Measurements from ENCODE around the gene CST7. TPM values are rescaled to one million over a fixed set of nuclear protein-coding genes. Genes with fewer than 3 reads are reported as not detected.

Gene CST7
- total RNA-seq, 1 experiment from 2014 or later, result not detected

- no TSS peak for BruUV-seq (replicated peaks)
- Histone ChIP-seq H3K27me3 (replicated peaks; ENCODE audit: insufficient read depth, low read depth, low read length, poor library complexity) (peaks cover 3% of the 10 kb centered on the region), H3K4me3 (ENCODE audit: low read depth, low read length, poor library complexity, severe bottlenecking) (no peak overlapping the region), H3K9me3 (ENCODE audit: low read depth, low read length, poor library complexity, severe bottlenecking) (no peaks in the 10 kb centered on the region), H3K4me1 (ENCODE audit: insufficient read depth, low read length, poor library complexity, severe bottlenecking) (peaks cover 8% of the 10 kb centered on the region), H3K27ac (ENCODE audit: low read depth, low read length, poor library complexity, severe bottlenecking) (no peak overlapping the region), H3K36me3 (ENCODE audit: insufficient read depth, low read length, poor library complexity, severe bottlenecking) (no peaks in the 10 kb centered on the region)
- intact Hi-C loops (cut with micrococcal nuclease; ENCODE audit: unreplicated experiment), result loop anchor here (10.0 kb wide), 1 partner anchor 228 kb away; no protein-coding TSS in a partner anchor
- TF ChIP-seq CTCF (conservative IDR thresholded peaks at IDR 0.05; ENCODE audit: low read depth, low read length) (no peak), EZH2 (IDR thresholded peaks at IDR 0.05; ENCODE audit: borderline replicate concordance, low read depth, low read length, poor library complexity, severe bottlenecking) (no peak)
- ChIA-PET POLR2A (ENCODE audit: low non-redundant PET) (no interaction called here), CTCF (interaction anchor here (1.6 kb wide), 1 partner anchor 402 kb away, joined by 3 read pairs; no protein-coding TSS in a partner anchor)
- no peak for DNase-seq (ENCODE audit: low spot score)
Observed at GRCh38 chr20:24996449-24997377, 47.6 kb downstream of the CST7 start.

DNA sequence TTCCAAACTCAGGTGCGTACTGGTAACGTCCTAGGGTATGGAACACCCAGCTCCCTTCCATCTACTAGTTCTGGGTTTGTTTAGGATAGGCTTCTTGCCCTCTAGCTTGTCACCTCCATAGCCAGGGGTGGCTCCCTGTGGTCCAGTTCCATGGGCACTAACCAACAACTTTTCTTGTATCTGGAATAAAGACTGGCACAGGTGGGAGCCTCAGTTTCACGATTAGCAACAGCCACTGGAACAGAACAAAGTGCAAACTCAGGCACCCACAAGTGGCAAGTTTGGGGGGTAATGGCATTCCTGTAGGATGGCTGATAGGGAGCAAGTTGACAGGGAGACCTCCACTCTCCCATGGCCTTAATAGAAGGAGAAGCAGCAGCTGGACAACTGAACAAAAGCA is 49.1 kb downstream of the CST7 start:
- intact Hi-C loops (cut with micrococcal nuclease; ENCODE audit: unreplicated experiment), result loop anchor here (10.0 kb wide), 1 partner anchor 227 kb away; no protein-coding TSS in a partner anchor
- TF ChIP-seq EZH2 (IDR thresholded peaks at IDR 0.05; ENCODE audit: borderline replicate concordance, low read depth, low read length, poor library complexity, severe bottlenecking) (no peak), CTCF (conservative IDR thresholded peaks at IDR 0.05; ENCODE audit: low read depth, low read length) (no peak)
- Histone ChIP-seq H3K9me3 (ENCODE audit: low read depth, low read length, poor library complexity, severe bottlenecking) (peaks cover 3% of the 10 kb centered on the region), H3K27ac (ENCODE audit: low read depth, low read length, poor library complexity, severe bottlenecking) (no peak overlapping the region), H3K36me3 (ENCODE audit: insufficient read depth, low read length, poor library complexity, severe bottlenecking) (no peaks in the 10 kb centered on the region), H3K4me1 (ENCODE audit: insufficient read depth, low read length, poor library complexity, severe bottlenecking) (peaks cover 5% of the 10 kb centered on the region), H3K4me3 (ENCODE audit: low read depth, low read length, poor library complexity, severe bottlenecking) (no peak overlapping the region), H3K27me3 (replicated peaks; ENCODE audit: insufficient read depth, low read depth, low read length, poor library complexity) (peaks cover 3% of the 10 kb centered on the region)
- CTCF ChIA-PET, result no interaction called here
- DNase-seq (ENCODE audit: low spot score), result no peak
- BruUV-seq (replicated peaks), result no TSS peak
- POLR2A ChIA-PET (ENCODE audit: low non-redundant PET), result no interaction called here

DNA sequence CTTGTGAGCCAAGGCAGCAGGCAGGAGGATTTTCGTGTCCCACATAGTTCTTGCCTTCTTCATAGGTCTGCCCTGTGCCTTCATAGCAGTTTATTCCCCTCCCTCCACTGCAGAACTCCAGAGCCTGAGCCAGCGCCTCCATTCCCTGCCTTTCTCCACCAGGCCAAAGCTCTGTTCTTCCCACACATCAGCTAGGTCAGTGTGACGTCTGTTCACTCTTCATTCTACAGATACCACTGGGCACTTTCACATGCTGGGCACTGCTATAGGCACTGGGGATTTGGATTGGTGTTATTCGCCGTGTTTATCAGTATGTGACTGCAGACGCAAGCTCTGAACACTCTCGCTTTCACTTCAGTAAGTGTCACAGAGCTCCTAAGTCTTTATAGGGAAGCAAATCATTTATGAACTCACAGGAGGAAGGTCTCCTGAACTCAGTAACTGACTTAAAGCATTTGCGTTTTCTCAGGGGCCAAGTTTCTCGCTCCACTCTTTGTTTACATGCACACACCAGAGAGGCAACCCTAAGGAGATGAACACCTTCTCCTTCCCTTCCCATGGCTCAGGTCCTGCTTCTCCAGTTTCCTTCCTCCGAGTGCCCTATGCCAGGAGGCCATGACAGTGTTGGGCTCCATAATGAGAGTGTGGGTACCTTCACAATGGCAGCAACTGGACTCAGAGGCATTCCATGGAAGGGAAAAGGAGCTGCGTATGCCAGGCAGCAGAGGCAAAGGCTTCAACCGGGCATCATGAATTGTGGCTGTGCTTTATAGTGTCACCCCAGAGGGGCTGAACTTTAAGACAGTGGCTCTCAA is 49.8 kb downstream of the CST7 start:
- ChIA-PET POLR2A (ENCODE audit: low non-redundant PET) (no interaction called here), CTCF (no interaction called here)
- Histone ChIP-seq H3K4me1 (ENCODE audit: insufficient read depth, low read length, poor library complexity, severe bottlenecking) (no peaks in the 10 kb centered on the region), H3K4me3 (ENCODE audit: low read depth, low read length, poor library complexity, severe bottlenecking) (no peak overlapping the region), H3K36me3 (ENCODE audit: insufficient read depth, low read length, poor library complexity, severe bottlenecking) (no peaks in the 10 kb centered on the region), H3K9me3 (ENCODE audit: low read depth, low read length, poor library complexity, severe bottlenecking) (peaks cover 3% of the 10 kb centered on the region), H3K27ac (ENCODE audit: low read depth, low read length, poor library complexity, severe bottlenecking) (no peak overlapping the region), H3K27me3 (replicated peaks; ENCODE audit: insufficient read depth, low read depth, low read length, poor library complexity) (peaks cover 3% of the 10 kb centered on the region)
- no peak for DNase-seq (ENCODE audit: low spot score)
- intact Hi-C loops (cut with micrococcal nuclease; ENCODE audit: unreplicated experiment), result loop anchor here (10.0 kb wide), 1 partner anchor 226 kb away; no protein-coding TSS in a partner anchor
- no TSS peak for BruUV-seq (replicated peaks)
- no peak for TF ChIP-seq EZH2 (IDR thresholded peaks at IDR 0.05; ENCODE audit: borderline replicate concordance, low read depth, low read length, poor library complexity, severe bottlenecking)
- no peak for TF ChIP-seq CTCF (conservative IDR thresholded peaks at IDR 0.05; ENCODE audit: low read depth, low read length)
